ENCODE data around the gene DUOX2. TPM values are rescaled to one million over a fixed set of nuclear protein-coding genes. Genes with fewer than 3 reads are reported as not detected.

The DUOX2 gene
- total and polyA plus RNA-seq, 3 donors from 2014 or later: 1.2 to 4.8 (median 2.6) TPM

DNA sequence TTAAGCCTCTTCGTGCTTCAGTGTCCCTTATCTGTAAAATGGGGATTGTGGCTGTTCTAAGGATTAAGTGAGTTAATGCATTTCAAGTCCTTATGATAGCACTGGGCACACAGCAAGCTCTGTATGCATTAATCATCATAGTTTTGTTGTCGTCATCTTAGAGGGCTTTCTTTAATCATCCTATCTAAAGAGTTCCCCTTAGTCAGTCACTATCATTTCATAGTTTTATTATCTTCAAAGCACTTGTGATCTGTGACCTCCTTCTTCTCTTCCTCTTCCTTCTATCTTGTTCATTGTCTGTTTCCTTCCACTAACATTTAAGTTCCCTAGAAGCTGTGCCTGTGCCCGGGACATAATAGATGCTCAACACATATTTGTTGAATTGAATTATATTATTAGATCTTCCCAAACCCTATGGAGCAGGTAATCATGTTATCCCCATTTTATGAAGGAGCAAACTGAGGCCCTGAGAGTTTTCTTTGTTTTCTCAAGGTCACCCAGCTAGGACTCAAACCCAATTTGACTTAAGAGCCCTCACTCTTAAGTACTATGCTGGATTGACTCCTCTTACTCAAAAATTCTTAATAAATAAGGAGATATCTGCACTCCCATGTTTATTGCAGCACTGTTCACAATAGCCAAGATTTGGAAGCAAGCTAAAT lies 24.1 kb downstream of the DUOX2 start:
- intact Hi-C loops (cut with DNase I; ENCODE audit: low total_unique reads): no loop called here
- 52 to 63% methylated on average over 3 of the region's 3 CpGs for WGBS, 2 donors
- Histone ChIP-seq H3K9me3 (no peaks in the 10 kb centered on the region), H3K27ac (no peak overlapping the region), H3K4me1 (peaks cover 3% of the 10 kb centered on the region), H3K36me3 (ENCODE audit: low read depth, missing control alignments) (no peaks in the 10 kb centered on the region), H3K4me3 (no peak overlapping the region), H3K27me3 (no peaks in the 10 kb centered on the region)
- no peak for DNase-seq
- TF ChIP-seq, protein P1, sequence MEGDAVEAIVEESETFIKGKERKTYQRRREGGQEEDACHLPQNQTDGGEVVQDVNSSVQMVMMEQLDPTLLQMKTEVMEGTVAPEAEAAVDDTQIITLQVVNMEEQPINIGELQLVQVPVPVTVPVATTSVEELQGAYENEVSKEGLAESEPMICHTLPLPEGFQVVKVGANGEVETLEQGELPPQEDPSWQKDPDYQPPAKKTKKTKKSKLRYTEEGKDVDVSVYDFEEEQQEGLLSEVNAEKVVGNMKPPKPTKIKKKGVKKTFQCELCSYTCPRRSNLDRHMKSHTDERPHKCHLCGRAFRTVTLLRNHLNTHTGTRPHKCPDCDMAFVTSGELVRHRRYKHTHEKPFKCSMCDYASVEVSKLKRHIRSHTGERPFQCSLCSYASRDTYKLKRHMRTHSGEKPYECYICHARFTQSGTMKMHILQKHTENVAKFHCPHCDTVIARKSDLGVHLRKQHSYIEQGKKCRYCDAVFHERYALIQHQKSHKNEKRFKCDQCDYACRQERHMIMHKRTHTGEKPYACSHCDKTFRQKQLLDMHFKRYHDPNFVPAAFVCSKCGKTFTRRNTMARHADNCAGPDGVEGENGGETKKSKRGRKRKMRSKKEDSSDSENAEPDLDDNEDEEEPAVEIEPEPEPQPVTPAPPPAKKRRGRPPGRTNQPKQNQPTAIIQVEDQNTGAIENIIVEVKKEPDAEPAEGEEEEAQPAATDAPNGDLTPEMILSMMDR (IDR thresholded peaks at IDR 0.05): no peak
- TF ChIP-seq POLR2A (IDR thresholded peaks at IDR 0.05): no peak

DNA sequence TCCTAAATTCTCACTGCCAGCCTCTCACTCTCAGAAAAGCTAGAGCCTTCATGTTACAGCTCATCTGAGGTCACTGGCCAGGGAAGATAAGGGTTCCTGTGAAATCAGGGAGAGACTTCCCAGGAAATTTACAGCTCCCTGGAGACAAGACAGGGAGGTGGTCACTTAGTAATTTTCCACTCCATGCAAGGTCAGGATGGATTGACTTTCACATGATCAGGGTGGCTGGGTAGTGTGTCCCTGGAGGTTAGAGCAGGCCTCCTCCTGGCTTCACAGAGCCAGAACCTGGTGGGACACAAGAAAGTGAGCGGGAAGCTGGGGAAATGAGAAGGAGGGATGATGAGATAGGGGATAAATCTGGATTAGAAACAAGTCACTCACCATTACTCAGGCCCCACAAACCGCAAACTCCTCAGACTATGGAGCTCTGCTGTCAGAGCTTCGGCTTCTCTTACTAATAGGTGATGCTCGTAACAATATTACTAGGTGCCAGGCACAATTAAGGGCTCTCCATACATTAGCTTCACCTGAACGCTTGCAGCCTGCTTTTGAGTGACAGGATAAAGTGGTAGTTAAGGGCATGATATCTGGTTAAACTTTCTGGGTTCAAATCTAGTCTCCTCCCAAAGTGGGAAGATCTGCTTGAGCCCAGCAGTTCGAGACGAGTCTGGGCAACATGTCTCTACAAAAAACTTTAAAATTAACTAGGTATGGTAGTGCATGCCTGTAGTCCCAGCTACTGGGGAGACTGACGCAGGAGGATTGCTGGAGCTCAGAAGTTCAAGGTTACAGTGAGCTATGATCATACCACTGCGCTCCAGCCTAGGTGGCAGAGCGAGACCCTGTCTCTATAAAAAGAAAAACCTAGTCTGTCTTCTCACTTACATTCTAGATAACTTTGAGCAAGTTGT lies 24.9 kb downstream of the DUOX2 start:
- Histone ChIP-seq H3K4me1 (peaks cover 3% of the 10 kb centered on the region), H3K9me3 (no peaks in the 10 kb centered on the region), H3K36me3 (ENCODE audit: low read depth, missing control alignments) (no peaks in the 10 kb centered on the region), H3K4me3 (no peak overlapping the region), H3K27me3 (no peaks in the 10 kb centered on the region), H3K27ac (no peak overlapping the region)
- TF ChIP-seq, protein P1 (IDR thresholded peaks at IDR 0.05): no peak
- no peak for TF ChIP-seq POLR2A (IDR thresholded peaks at IDR 0.05)
- DNase-seq: no peak
- intact Hi-C loops (cut with DNase I; ENCODE audit: low total_unique reads): no loop called here
- WGBS, 2 donors: 66 to 75% methylated on average over 10 of the region's 10 CpGs

DNA sequence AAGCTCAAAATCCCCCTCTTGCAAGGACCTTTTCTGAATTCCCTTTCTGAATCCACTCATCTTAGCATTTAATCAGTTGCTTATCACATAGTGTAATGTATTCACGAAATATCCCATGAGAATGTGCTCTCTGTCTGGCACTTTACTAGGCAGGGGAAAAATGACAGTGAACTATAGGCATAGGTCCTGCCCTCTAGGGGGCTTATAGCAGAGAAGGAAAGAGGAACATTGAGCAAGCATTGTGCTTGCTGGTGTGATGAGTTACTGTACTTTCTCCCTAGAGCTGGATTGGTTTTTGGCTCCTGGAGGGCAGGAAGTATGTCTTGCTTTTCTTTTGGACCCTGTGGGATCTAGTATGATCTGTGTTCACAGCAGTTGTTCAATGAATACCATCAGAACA lies 26.5 kb downstream of the DUOX2 start:
- TF ChIP-seq, protein P1 (IDR thresholded peaks at IDR 0.05): no peak
- TF ChIP-seq POLR2A (IDR thresholded peaks at IDR 0.05): no peak
- no peak overlapping the region for H3K27ac ChIP-seq
- WGBS, 2 donors: 69 to 94% methylated on average over 1 of the region's 1 CpG

DNA sequence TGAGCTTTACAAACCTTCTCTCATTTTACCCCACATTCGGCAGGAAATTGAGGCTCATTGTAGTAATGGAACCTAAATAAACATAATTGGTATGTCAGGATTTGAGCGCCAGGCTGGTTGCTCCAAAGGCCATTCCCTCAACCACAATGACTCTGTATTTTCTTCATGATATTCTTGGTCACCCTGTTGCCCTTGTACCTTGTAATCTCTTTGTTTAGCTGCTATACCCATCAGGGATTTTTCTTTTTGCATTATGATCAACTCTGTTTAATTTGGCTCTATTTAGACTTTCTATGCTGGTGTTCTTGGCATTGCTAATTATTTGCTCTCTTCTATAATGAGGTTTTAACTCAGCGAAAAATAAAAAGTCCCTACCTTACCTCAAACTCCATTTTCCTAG lies 29.8 kb downstream of the DUOX2 start:
- Histone ChIP-seq H3K4me3 (no peak overlapping the region), H3K27ac (no peak overlapping the region), H3K4me1 (peaks cover 3% of the 10 kb centered on the region), H3K27me3 (no peaks in the 10 kb centered on the region), H3K9me3 (no peaks in the 10 kb centered on the region), H3K36me3 (ENCODE audit: low read depth, missing control alignments) (no peaks in the 10 kb centered on the region)
- DNase-seq: no peak
- intact Hi-C loops (cut with DNase I; ENCODE audit: low total_unique reads): no loop called here
- 73 to 91% methylated on average over 3 of the region's 3 CpGs for WGBS, 2 donors
- TF ChIP-seq, protein P1 (IDR thresholded peaks at IDR 0.05): no peak
- no peak for TF ChIP-seq POLR2A (IDR thresholded peaks at IDR 0.05)

More for the DNA sequence above, 26.5 kb downstream of the DUOX2 start:
- intact Hi-C loops (cut with DNase I; ENCODE audit: low total_unique reads): no loop called here
- Histone ChIP-seq H3K27me3 (no peaks in the 10 kb centered on the region), H3K36me3 (ENCODE audit: low read depth, missing control alignments) (no peaks in the 10 kb centered on the region), H3K4me1 (peaks cover 3% of the 10 kb centered on the region), H3K4me3 (no peak overlapping the region), H3K9me3 (no peaks in the 10 kb centered on the region)
- no peak for DNase-seq

Measured in testis (tissue), 3 donors.